ENCODE measurements around the gene HLA-DOB. TPM values are rescaled to one million over a fixed set of nuclear protein-coding genes. Genes with fewer than 3 reads are reported as not detected.

The HLA-DOB gene
- polyA plus RNA-seq, 1 donor from 2014 or later = not detected

DNA sequence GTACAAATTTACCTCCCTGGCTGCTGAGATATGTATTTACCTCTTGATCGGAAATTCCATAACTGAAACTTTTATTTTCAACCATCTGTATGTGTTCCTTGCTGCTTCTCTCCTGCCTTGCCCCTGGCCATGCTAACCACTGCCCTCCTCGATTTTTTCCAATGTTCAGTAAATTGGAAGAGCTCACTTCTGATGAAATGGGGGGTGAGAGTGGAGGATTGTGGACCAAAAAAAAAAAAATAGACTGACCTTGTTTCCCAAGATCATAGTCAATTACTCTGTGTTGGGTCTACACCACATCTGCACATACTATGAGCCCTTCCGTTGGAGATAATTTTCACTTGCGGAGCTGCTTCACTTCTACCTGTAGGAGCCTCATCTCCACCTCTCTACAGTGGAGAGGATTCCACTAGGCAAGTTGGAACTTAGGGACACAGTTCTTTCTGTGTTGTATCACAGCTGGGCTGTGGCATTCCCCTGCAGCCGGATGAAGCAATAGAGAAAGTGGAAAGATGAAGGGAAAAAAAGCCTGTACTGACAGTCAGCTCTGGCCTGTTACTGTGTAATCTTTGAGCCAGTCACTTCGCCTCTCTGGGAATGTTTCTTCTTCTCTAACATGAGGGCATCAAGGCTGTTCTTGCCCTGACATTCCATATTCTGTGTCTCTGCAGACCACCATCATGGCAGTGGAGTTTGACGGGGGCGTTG is 38.8 kb upstream of the HLA-DOB start:
- H4K20me1 ChIP-seq (ENCODE audit: insufficient read depth) = no peaks in the 10 kb centered on the region
- no peaks in the 10 kb centered on the region for H3K79me2 ChIP-seq (replicated peaks; ENCODE audit: insufficient read depth, low read length)
- no peaks in the 10 kb centered on the region for H3K9me2 ChIP-seq (ENCODE audit: insufficient read depth, low read length)
- no peaks in the 10 kb centered on the region for H3K9me3 ChIP-seq (ENCODE audit: low read length)
- H3K4me3 ChIP-seq (ENCODE audit: low read length) = no peak overlapping the region
- no peak overlapping the region for H2AFZ ChIP-seq (ENCODE audit: low read depth, low read length)
- no peak overlapping the region for H3K9ac ChIP-seq (ENCODE audit: low read length)
- peaks cover 65% of the 10 kb centered on the region for H3K27me3 ChIP-seq (ENCODE audit: insufficient read depth, low read depth, low read length)
- H3K27ac ChIP-seq (ENCODE audit: low read length) = no peak overlapping the region
- no peak overlapping the region for H3K4me2 ChIP-seq (ENCODE audit: low read length)
- no peaks in the 10 kb centered on the region for H3F3A ChIP-seq (ENCODE audit: insufficient read depth, low read length, poor library complexity, severe bottlenecking)
- H3K36me3 ChIP-seq (ENCODE audit: insufficient read depth, low read length) = no peaks in the 10 kb centered on the region
- TF ChIP-seq SMC3 (conservative IDR thresholded peaks at IDR 0.05; ENCODE audit: poor library complexity) = no peak

DNA sequence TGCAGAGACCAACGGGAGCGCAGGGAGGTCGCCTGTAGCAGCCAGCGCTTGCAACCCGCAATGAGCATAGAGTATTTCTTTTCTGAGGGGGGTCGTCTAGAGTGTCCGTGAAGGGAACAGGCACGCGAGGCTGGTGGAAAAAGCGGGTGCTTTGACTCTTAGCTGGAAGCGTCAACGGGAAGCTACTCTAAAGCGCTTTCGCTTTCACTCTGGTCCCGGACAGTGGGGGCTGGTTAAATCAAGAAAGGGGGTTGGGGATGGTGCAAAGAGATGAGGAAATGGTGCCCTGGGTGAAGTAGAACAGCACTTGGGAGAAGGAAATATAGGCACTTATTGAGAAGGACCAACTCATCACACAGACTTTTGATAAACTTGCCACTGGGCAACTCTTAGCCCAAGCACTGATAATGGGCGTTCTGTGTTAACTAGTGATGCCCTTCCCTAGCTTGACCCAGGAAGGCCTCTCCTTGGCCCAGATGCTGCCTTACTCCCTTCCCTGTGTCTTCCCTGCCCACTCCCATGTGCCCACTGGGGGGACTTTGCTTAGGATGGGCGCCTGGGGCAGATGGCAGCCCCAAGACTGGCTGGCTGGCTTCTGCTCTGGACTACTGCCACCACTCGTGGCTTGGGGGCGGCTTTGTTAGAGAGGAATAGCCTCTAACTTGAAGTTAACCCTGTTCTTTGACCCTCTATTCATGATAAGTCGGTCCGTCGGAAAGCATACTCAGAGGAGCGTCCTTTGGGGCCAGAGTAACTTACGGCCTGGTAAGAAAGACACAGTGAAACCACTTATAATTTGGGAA is 37.8 kb upstream of the HLA-DOB start:
- Histone ChIP-seq H3K79me2 (replicated peaks; ENCODE audit: insufficient read depth, low read length) (no peaks in the 10 kb centered on the region), H2AFZ (ENCODE audit: low read depth, low read length) (no peak overlapping the region), H3K4me2 (ENCODE audit: low read length) (peak overlapping the region; percentile 68), H4K20me1 (ENCODE audit: insufficient read depth) (no peaks in the 10 kb centered on the region), H3K9me2 (ENCODE audit: insufficient read depth, low read length) (no peaks in the 10 kb centered on the region), H3K9ac (ENCODE audit: low read length) (no peak overlapping the region), H3K27ac (ENCODE audit: low read length) (no peak overlapping the region), H3K36me3 (ENCODE audit: insufficient read depth, low read length) (no peaks in the 10 kb centered on the region), H3F3A (ENCODE audit: insufficient read depth, low read length, poor library complexity, severe bottlenecking) (no peaks in the 10 kb centered on the region), H3K27me3 (ENCODE audit: insufficient read depth, low read depth, low read length) (peaks cover 70% of the 10 kb centered on the region), H3K4me3 (ENCODE audit: low read length) (peak overlapping the region; percentile 71), H3K9me3 (ENCODE audit: low read length) (no peaks in the 10 kb centered on the region)
- no peak for TF ChIP-seq SMC3 (conservative IDR thresholded peaks at IDR 0.05; ENCODE audit: poor library complexity)
- no peak for TF ChIP-seq RAD21 (conservative IDR thresholded peaks at IDR 0.05)
- TF ChIP-seq POLR2AphosphoS5 (IDR thresholded peaks at IDR 0.05) = no peak
- TF ChIP-seq TAF1 (IDR thresholded peaks at IDR 0.05; ENCODE audit: low read depth) = no peak
- no peak for TF ChIP-seq EP300 (conservative IDR thresholded peaks at IDR 0.05; ENCODE audit: poor library complexity, severe bottlenecking)
- no peak for TF ChIP-seq MXI1 (conservative IDR thresholded peaks at IDR 0.05; ENCODE audit: poor library complexity, severe bottlenecking)
- TF ChIP-seq EZH2 (IDR thresholded peaks at IDR 0.05; ENCODE audit: borderline replicate concordance, insufficient read depth, low read length, poor library complexity, severe bottlenecking) = no peak
- TF ChIP-seq, protein P1, sequence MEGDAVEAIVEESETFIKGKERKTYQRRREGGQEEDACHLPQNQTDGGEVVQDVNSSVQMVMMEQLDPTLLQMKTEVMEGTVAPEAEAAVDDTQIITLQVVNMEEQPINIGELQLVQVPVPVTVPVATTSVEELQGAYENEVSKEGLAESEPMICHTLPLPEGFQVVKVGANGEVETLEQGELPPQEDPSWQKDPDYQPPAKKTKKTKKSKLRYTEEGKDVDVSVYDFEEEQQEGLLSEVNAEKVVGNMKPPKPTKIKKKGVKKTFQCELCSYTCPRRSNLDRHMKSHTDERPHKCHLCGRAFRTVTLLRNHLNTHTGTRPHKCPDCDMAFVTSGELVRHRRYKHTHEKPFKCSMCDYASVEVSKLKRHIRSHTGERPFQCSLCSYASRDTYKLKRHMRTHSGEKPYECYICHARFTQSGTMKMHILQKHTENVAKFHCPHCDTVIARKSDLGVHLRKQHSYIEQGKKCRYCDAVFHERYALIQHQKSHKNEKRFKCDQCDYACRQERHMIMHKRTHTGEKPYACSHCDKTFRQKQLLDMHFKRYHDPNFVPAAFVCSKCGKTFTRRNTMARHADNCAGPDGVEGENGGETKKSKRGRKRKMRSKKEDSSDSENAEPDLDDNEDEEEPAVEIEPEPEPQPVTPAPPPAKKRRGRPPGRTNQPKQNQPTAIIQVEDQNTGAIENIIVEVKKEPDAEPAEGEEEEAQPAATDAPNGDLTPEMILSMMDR (IDR thresholded peaks at IDR 0.05; ENCODE audit: poor library complexity, severe bottlenecking) = no peak
- TF ChIP-seq, protein P2, sequence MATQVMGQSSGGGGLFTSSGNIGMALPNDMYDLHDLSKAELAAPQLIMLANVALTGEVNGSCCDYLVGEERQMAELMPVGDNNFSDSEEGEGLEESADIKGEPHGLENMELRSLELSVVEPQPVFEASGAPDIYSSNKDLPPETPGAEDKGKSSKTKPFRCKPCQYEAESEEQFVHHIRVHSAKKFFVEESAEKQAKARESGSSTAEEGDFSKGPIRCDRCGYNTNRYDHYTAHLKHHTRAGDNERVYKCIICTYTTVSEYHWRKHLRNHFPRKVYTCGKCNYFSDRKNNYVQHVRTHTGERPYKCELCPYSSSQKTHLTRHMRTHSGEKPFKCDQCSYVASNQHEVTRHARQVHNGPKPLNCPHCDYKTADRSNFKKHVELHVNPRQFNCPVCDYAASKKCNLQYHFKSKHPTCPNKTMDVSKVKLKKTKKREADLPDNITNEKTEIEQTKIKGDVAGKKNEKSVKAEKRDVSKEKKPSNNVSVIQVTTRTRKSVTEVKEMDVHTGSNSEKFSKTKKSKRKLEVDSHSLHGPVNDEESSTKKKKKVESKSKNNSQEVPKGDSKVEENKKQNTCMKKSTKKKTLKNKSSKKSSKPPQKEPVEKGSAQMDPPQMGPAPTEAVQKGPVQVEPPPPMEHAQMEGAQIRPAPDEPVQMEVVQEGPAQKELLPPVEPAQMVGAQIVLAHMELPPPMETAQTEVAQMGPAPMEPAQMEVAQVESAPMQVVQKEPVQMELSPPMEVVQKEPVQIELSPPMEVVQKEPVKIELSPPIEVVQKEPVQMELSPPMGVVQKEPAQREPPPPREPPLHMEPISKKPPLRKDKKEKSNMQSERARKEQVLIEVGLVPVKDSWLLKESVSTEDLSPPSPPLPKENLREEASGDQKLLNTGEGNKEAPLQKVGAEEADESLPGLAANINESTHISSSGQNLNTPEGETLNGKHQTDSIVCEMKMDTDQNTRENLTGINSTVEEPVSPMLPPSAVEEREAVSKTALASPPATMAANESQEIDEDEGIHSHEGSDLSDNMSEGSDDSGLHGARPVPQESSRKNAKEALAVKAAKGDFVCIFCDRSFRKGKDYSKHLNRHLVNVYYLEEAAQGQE (IDR thresholded peaks at IDR 0.05; ENCODE audit: borderline replicate concordance) = no peak

Measured in neural cell (in vitro differentiated cells).